ENCODE results near the gene ZDHHC17. TPM values are rescaled to one million over a fixed set of nuclear protein-coding genes. Genes with fewer than 3 reads are reported as not detected.

ZDHHC17 gene
- polyA plus RNA-seq, 1 experiment, result 34.5 TPM

DNA sequence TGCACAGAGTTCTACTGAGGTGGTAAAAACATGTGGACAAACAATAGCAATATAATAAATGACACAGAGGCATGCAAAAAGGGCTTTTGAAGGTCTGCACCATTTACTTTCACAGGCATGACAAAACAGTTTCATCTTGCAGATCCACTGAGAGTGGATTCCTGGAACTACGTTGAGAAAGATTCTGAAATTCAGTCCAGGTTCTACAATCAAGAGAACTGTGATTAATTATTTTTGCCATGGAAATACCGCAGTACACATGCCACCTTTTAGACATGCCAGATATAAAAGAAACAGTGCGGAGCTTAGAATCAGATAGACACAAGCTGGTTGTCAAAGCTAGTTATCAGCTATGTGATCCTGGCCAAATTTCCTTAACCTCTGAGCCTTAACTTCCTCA, 110.1 kb downstream of the ZDHHC17 start:
- no peak for DNase-seq (ENCODE audit: low read depth)
- ChIA-PET POLR2A (no interaction called here), CTCF (interaction anchor here (2.8 kb wide), 1 partner anchor 8 kb away, joined by 10 read pairs; no protein-coding TSS in a partner anchor)
- no peak overlapping the region for H3K4me3 ChIP-seq (ENCODE audit: low read depth, low read length)
- TF ChIP-seq, protein P1, sequence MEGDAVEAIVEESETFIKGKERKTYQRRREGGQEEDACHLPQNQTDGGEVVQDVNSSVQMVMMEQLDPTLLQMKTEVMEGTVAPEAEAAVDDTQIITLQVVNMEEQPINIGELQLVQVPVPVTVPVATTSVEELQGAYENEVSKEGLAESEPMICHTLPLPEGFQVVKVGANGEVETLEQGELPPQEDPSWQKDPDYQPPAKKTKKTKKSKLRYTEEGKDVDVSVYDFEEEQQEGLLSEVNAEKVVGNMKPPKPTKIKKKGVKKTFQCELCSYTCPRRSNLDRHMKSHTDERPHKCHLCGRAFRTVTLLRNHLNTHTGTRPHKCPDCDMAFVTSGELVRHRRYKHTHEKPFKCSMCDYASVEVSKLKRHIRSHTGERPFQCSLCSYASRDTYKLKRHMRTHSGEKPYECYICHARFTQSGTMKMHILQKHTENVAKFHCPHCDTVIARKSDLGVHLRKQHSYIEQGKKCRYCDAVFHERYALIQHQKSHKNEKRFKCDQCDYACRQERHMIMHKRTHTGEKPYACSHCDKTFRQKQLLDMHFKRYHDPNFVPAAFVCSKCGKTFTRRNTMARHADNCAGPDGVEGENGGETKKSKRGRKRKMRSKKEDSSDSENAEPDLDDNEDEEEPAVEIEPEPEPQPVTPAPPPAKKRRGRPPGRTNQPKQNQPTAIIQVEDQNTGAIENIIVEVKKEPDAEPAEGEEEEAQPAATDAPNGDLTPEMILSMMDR (IDR thresholded peaks at IDR 0.05; ENCODE audit: insufficient read depth, low read depth, low read length), result no peak
- H3K27me3 ChIP-seq (ENCODE audit: control insufficient read depth, insufficient read depth, low read length), result no peaks in the 10 kb centered on the region
- H3K36me3 ChIP-seq (ENCODE audit: control insufficient read depth, insufficient read depth, low read length), result no peaks in the 10 kb centered on the region

DNA sequence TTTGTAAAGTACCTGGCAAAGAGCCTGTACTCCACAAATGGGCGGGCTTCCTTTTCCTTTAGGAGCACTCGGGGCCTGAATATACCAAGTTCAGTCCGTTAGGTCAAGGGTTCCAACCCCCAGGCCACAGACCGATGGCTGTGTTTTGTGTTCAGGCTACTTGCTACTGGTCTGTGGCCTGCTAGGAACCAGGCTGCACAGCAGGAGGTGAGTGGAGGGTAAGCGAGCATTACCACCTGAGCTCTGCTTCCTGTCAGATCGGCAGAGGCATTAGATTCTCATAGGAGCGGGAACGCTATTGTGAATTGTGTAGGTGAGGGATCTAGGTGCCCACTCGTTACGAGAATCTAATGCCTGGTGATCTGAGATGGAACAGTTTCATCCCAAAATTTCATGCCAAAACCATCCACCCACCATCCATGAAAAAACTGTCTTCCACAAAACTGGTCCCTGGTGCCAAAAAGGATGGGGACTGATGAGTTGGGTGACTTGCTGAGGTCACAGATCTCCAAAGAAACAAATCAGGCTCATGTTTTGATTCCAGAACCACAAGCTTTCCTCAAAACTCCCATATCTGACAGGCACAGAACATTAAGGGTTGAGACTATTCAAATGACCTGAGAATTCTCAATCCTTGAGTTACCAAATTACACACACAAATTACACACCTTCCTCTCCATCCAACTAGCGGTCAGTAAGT, 110.7 kb downstream of the ZDHHC17 start:
- no peaks in the 10 kb centered on the region for H3K27me3 ChIP-seq (ENCODE audit: control insufficient read depth, insufficient read depth, low read length)
- no peak overlapping the region for H3K4me3 ChIP-seq (ENCODE audit: low read depth, low read length)
- DNase-seq (ENCODE audit: low read depth), result no peak
- ChIA-PET POLR2A (no interaction called here), CTCF (interaction anchor here (2.8 kb wide), 1 partner anchor 8 kb away, joined by 10 read pairs; no protein-coding TSS in a partner anchor)
- no peaks in the 10 kb centered on the region for H3K36me3 ChIP-seq (ENCODE audit: control insufficient read depth, insufficient read depth, low read length)
- TF ChIP-seq, protein P1 (IDR thresholded peaks at IDR 0.05; ENCODE audit: insufficient read depth, low read depth, low read length), result no peak

DNA sequence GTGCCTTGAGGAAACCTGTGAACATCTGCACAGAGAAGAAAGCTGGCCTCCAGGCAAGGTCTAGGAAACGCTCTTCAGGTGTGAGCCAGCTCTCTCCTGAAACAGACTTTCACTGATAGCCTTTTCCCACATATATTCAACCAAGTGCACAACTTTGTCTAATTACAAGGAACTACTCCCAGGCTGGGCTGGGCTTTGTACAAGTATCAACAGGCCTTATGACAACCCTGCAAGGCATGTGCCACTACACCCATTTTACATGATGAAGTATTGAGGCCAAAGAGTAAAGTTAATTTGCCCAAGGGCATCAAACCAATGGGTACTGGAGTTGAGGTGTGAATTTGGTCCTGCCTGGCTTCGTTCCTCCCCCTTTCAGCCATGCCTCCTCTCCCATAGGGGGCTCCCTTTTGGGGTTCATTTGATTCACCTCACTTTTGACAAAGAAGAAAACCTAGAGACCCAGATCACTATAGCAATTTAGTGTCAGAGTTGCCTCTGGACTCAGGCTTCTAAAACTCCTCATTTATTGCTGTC, 112.8 kb downstream of the ZDHHC17 start:
- TF ChIP-seq, protein P1 (IDR thresholded peaks at IDR 0.05; ENCODE audit: insufficient read depth, low read depth, low read length), result no peak
- ChIA-PET POLR2A (no interaction called here), CTCF (interaction anchor here (0.6 to 2.8 kb wide), 2 partner anchors 10 to 44 kb away, joined by 3 to 10 read pairs; no protein-coding TSS in a partner anchor)
- Histone ChIP-seq H3K27me3 (ENCODE audit: control insufficient read depth, insufficient read depth, low read length) (no peaks in the 10 kb centered on the region), H3K4me3 (ENCODE audit: low read depth, low read length) (no peak overlapping the region), H3K36me3 (ENCODE audit: control insufficient read depth, insufficient read depth, low read length) (no peaks in the 10 kb centered on the region)
- DNase-seq (ENCODE audit: low read depth), result no peak

DNA sequence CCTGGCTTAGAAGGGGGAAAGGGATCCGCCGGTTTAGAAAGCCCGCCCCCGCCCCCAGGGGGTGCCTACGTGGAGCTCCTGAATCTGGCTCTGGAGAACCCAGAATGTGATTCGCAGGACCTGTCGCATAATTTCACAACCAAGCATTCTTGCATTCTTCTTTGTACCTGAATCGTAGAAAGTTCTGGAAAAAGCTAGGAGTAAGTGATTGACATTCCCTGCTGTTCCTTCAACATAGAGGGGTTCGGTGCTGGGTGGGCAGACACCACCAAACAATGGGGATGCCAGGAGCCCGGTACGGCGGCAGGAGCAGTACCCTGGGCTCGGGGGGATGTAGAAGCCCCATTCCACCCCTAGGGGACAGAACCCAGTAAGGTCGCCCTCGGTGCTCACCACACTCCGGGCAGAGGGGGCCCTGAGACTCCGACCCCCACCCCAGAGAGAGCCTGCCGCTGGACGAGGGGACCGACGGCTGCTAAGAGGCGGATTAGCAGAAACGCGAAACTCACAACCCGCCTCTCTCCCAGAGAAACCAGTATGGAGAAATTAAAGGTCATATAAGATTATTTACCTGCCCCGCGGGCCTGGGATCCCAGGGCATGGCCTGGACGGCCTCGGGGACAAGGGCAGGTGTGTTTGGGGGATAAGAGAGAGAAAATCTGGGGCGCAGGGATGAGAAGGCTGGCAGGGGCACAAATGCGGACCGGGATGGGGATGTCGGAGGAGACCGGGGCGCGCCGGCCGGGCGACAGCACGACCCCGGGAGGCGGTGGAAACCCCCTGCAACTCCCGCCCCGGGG, 114.4 kb downstream of the ZDHHC17 start:
- TF ChIP-seq, protein P1 (IDR thresholded peaks at IDR 0.05; ENCODE audit: insufficient read depth, low read depth, low read length), result peak; percentile 38; the same call in 1 of the 2 replicates
- Histone ChIP-seq H3K36me3 (ENCODE audit: control insufficient read depth, insufficient read depth, low read length) (no peaks in the 10 kb centered on the region), H3K27me3 (ENCODE audit: control insufficient read depth, insufficient read depth, low read length) (no peaks in the 10 kb centered on the region), H3K4me3 (ENCODE audit: low read depth, low read length) (peak overlapping the region; percentile 82)
- POLR2A ChIA-PET, result interaction anchor here (0.6 to 1.3 kb wide), 5 partner anchors 14 to 1050 kb away, joined by 3 to 20 read pairs (median 5); no protein-coding TSS in a partner anchor
- DNase-seq (ENCODE audit: low read depth), result no peak
- CTCF ChIA-PET, result interaction anchor here (0.8 to 3.5 kb wide), 7 partner anchors 8 to 132 kb away, joined by 3 to 15 read pairs (median 5); no protein-coding TSS in a partner anchor

All from BJ (cell line).